LNCaP clone FGC (cell line): ENCODE measurements around the gene FOXQ1.

Source experiments
- DNase-seq: peaks from one replicate; pipeline ENCODE4 v3.0.0-alpha.2; 2011; ENCODE audit warnings: low read depth
- H3K4me3 ChIP-seq: 2 replicates; pipeline ENCODE4 v1.5.1; 2011; ENCODE audit warnings: mild to moderate bottlenecking, low read depth, low read length, control low read depth
- CTCF ChIP-seq: IDR thresholded peaks from 2 replicates; pipeline ENCODE4 v1.5.1; 2012; ENCODE audit warnings: mild to moderate bottlenecking; ENCODE audit not compliant: control insufficient read depth, insufficient read depth; ENCODE audit errors: extremely low read depth

FOXQ1 gene

GRCh38 chr6:1267057-1267732 is 44.7 kb upstream of the FOXQ1 start:
- DNase-seq, result no peak

GRCh38 chr6:1267790-1268762 is 43.8 kb upstream of the FOXQ1 start:
- DNase-seq, result no peak
- H3K4me3 ChIP-seq, result no peak overlapping the region
- TF ChIP-seq CTCF, result no peak

More at GRCh38 chr6:1267057-1267732, 44.7 kb upstream of the FOXQ1 start:
- no peak for TF ChIP-seq CTCF
- H3K4me3 ChIP-seq, result no peak overlapping the region

GRCh38 chr6:1271071-1271763 is 40.7 kb upstream of the FOXQ1 start:
- DNase-seq, result no peak
- no peak for TF ChIP-seq CTCF
- no peak overlapping the region for H3K4me3 ChIP-seq

GRCh38 chr6:1278061-1278720 is 33.7 kb upstream of the FOXQ1 start:
- H3K4me3 ChIP-seq, result no peak overlapping the region
- no peak for DNase-seq
- no peak for TF ChIP-seq CTCF

- DNase-seq, result no peak
- TF ChIP-seq CTCF, result no peak
- H3K4me3 ChIP-seq, result no peak overlapping the region
Measured at GRCh38 chr6:1279065-1279464, 32.8 kb upstream of the FOXQ1 start.

GRCh38 chr6:1280666-1281300 is 31.1 kb upstream of the FOXQ1 start:
- H3K4me3 ChIP-seq, result no peak overlapping the region
- TF ChIP-seq CTCF, result no peak

More at GRCh38 chr6:1280666-1281300, 31.1 kb upstream of the FOXQ1 start:
- no peak for DNase-seq
